ENCODE data around the gene HNRNPA3. TPM values are rescaled to one million over a fixed set of nuclear protein-coding genes. Genes with fewer than 3 reads are reported as not detected.
A peak's percentile ranks its signal among the peaks of the same experiment; 100 is the strongest.

Gene HNRNPA3
- total and polyA plus RNA-seq, 2 donors (not counting 3 experiments of a cell fraction or from before 2014, with no cell fraction given) = 57.5 to 316 TPM

GRCh38 chr2:177264209-177264692, 51.7 kb downstream of the HNRNPA3 start:
- Histone ChIP-seq H4K20me1 (replicated peaks; ENCODE audit: control insufficient read depth, extremely low read depth, insufficient read depth, low read length) (peaks cover 10% of the 10 kb centered on the region), H3K4me3 (replicated peaks in 1 of 3; ENCODE audit: insufficient read depth in 1 of 3, low read depth in 1 of 3, low read length in 3 of 3) (peak overlapping the region; percentile 28 to 98 (median 79))

More at GRCh38 chr2:177264209-177264692, 51.7 kb downstream of the HNRNPA3 start:
- dilution Hi-C loops (cut with MboI; ENCODE audit: extremely low pct_ligation_motif_present, low sequenced_read_pairs) = no loop called here
- Histone ChIP-seq H3K4me2 (ENCODE audit: insufficient read depth, low read length) (no peak overlapping the region), H3K9me3 (replicated peaks; ENCODE audit: control insufficient read depth, insufficient read depth, low read length) (no peaks in the 10 kb centered on the region), H3K27ac (ENCODE audit: insufficient read depth, low read depth, low read length) (peak overlapping the region; percentile 94), H3K4me1 (ENCODE audit: control insufficient read depth, extremely low read depth, insufficient read depth, low read length) (peaks cover 27% of the 10 kb centered on the region), H3K9ac (replicated peaks; ENCODE audit: extremely low read depth, insufficient read depth, low read length) (peak overlapping the region; percentile 97), H3K9me1 (replicated peaks; ENCODE audit: control insufficient read depth, extremely low read depth, insufficient read depth, low read length) (no peaks in the 10 kb centered on the region), H3K27me3 (ENCODE audit: control insufficient read depth in 2 of 2, insufficient read depth in 2 of 2, low read length in 2 of 2) (no peaks in the 10 kb centered on the region), H3K36me3 (ENCODE audit: control insufficient read depth in 2 of 2, extremely low read depth in 1 of 2, insufficient read depth in 2 of 2, low read length in 2 of 2) (no peaks in the 10 kb centered on the region), H2AFZ (ENCODE audit: low read depth, low read length) (peak overlapping the region; percentile 21), H3K79me2 (ENCODE audit: control insufficient read depth, insufficient read depth, low read length) (peaks cover 50% of the 10 kb centered on the region)
- no peak for FAIRE-seq
- BruUV-seq (replicated peaks) = no TSS peak
- intact Hi-C loops (cut with micrococcal nuclease) = loop anchor here (1.0 to 5.0 kb wide), 4 partner anchors 37 to 460 kb away; a partner anchor contains a TSS
- no peak for DNase-seq (ENCODE audit: low read depth, low spot score)
- TF ChIP-seq, protein P1, sequence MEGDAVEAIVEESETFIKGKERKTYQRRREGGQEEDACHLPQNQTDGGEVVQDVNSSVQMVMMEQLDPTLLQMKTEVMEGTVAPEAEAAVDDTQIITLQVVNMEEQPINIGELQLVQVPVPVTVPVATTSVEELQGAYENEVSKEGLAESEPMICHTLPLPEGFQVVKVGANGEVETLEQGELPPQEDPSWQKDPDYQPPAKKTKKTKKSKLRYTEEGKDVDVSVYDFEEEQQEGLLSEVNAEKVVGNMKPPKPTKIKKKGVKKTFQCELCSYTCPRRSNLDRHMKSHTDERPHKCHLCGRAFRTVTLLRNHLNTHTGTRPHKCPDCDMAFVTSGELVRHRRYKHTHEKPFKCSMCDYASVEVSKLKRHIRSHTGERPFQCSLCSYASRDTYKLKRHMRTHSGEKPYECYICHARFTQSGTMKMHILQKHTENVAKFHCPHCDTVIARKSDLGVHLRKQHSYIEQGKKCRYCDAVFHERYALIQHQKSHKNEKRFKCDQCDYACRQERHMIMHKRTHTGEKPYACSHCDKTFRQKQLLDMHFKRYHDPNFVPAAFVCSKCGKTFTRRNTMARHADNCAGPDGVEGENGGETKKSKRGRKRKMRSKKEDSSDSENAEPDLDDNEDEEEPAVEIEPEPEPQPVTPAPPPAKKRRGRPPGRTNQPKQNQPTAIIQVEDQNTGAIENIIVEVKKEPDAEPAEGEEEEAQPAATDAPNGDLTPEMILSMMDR (IDR thresholded peaks at IDR 0.05; ENCODE audit: extremely low read depth in 1 of 2, insufficient read depth in 1 of 2, low read depth in 1 of 2, low read length in 2 of 2) = no peak
- no peak for TF ChIP-seq EZH2 (IDR thresholded peaks at IDR 0.05; ENCODE audit: borderline replicate concordance, low read depth, low read length, severe bottlenecking)
- TF ChIP-seq POLR2A (IDR thresholded peaks at IDR 0.05; ENCODE audit: low read depth, low read length) = no peak
- no peak for TF ChIP-seq FOS (IDR thresholded peaks at IDR 0.05; ENCODE audit: borderline replicate concordance, insufficient read depth, low read length)
- no peak for TF ChIP-seq GATA2 (IDR thresholded peaks at IDR 0.05; ENCODE audit: insufficient read depth, insufficient read length, low read depth, low read length)
- TF ChIP-seq, protein P2, sequence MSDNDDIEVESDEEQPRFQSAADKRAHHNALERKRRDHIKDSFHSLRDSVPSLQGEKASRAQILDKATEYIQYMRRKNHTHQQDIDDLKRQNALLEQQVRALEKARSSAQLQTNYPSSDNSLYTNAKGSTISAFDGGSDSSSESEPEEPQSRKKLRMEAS (IDR thresholded peaks at IDR 0.05; ENCODE audit: insufficient read depth, insufficient read length) = no peak
- no peak for TF ChIP-seq MYC (IDR thresholded peaks at IDR 0.05; ENCODE audit: low read depth, low read length)
- no peak for TF ChIP-seq POLR2AphosphoS5 (IDR thresholded peaks at IDR 0.05; ENCODE audit: insufficient read depth, low read depth, low read length)
- no peak for TF ChIP-seq JUN (IDR thresholded peaks at IDR 0.05; ENCODE audit: borderline replicate concordance, insufficient read depth, insufficient read length, low read depth)
- ChIA-PET CTCF (interaction anchor here (0.8 to 4.8 kb wide), 33 partner anchors 9 to 499 kb away, joined by 3 to 136 read pairs (median 7); partner anchors contain the start of genes AGPS and HNRNPA3), POLR2A (interaction anchor here (0.6 to 2.9 kb wide), 8 partner anchors 9 to 1142 kb away, joined by 3 to 12 read pairs (median 4); partner anchors contain the start of genes HNRNPA3 and HOXD9)

All from endothelial cell of umbilical vein (primary cell).